Sigmoid colon (tissue), 4 donors: ENCODE results near the gene MCCC1.

Source experiments
- EP300 ChIP-seq, 4 donors: sonication (generic); formaldehyde crosslinking; IDR thresholded peaks; one replicate each; pipeline ENCODE4 v1.6.1; 2017; ENCODE audit warnings: antibody characterized with exemption in 4 of 4
- POLR2AphosphoS5 ChIP-seq, 4 donors: sonication (generic); formaldehyde crosslinking; IDR thresholded peaks; one replicate each; pipeline ENCODE4 v1.6.1; 2017; ENCODE audit warnings: antibody characterized with exemption in 4 of 4
- TF ChIP-seq, protein P1 (sequence below), 4 experiments: fragments of 450-650 bp in 3 of 4; fragments of 200-600 bp in 1 of 4; IDR thresholded peaks; one replicate each; pipeline ENCODE4 v1.5.1; 2016 to 2019; ENCODE audit warnings: antibody characterized with exemption in 4 of 4, mild to moderate bottlenecking in 3 of 4, moderate library complexity in 2 of 4

DNA sequence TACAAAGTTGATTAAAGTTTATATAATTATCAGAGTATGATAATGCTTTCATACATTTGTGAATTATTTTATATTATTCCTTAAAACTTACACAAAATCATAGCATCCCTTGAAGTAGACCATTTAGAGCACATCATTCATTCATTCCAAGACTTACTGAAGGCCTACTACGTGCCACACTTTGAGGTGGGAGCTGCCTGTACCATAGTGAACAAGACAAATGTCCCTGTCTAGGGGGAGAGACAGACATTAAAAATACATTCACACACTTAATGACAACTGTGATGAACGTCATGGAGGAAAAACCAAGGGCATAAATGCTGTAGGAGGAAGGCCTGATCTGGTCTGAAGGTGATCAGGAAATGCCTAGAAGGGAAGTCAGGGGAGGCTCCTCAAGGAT lies 12.1 kb downstream of the MCCC1 start:
- no peak for TF ChIP-seq POLR2AphosphoS5 (IDR thresholded peaks at IDR 0.05)
- TF ChIP-seq EP300 (IDR thresholded peaks at IDR 0.05) = no peak
- TF ChIP-seq, protein P1, sequence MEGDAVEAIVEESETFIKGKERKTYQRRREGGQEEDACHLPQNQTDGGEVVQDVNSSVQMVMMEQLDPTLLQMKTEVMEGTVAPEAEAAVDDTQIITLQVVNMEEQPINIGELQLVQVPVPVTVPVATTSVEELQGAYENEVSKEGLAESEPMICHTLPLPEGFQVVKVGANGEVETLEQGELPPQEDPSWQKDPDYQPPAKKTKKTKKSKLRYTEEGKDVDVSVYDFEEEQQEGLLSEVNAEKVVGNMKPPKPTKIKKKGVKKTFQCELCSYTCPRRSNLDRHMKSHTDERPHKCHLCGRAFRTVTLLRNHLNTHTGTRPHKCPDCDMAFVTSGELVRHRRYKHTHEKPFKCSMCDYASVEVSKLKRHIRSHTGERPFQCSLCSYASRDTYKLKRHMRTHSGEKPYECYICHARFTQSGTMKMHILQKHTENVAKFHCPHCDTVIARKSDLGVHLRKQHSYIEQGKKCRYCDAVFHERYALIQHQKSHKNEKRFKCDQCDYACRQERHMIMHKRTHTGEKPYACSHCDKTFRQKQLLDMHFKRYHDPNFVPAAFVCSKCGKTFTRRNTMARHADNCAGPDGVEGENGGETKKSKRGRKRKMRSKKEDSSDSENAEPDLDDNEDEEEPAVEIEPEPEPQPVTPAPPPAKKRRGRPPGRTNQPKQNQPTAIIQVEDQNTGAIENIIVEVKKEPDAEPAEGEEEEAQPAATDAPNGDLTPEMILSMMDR (IDR thresholded peaks at IDR 0.05) = no peak
